ENCODE measurements around the gene TEFM. TPM values are rescaled to one million over a fixed set of nuclear protein-coding genes. Genes with fewer than 3 reads are reported as not detected.
"Not testable (repeated sequence)": the region's sequence is repeated elsewhere in the genome, so short reads cannot be mapped to it uniquely, and the experiment has no call there.

Gene TEFM
- total RNA-seq, 1 experiment from 2014 or later, result 13.0 TPM

- no peak for ATAC-seq
- CTCF ChIA-PET, result no interaction called here
- H3K27me3 ChIP-seq (ENCODE audit: control insufficient read depth, insufficient read depth, low read length), result peaks cover 3% of the 10 kb centered on the region
- DNase-seq (ENCODE audit: low read depth, low spot score), result no peak
- no peaks in the 10 kb centered on the region for H3K9me3 ChIP-seq (ENCODE audit: control insufficient read depth, insufficient read depth, low read depth, low read length)
- no peak overlapping the region for H3K27ac ChIP-seq (ENCODE audit: low read length)
- H3K4me1 ChIP-seq (ENCODE audit: control insufficient read depth, insufficient read depth, low read length), result no peaks in the 10 kb centered on the region
- no peaks in the 10 kb centered on the region for H3K36me3 ChIP-seq (ENCODE audit: control insufficient read depth, insufficient read depth, low read length)
- intact Hi-C loops (cut with micrococcal nuclease; ENCODE audit: unreplicated experiment) (no loop called here), in situ Hi-C loops (cut with HindIII; ENCODE audit: low pct_unique_long_range_greater_than_20kb, low sequenced_read_pairs) (no loop called here)
- TF ChIP-seq SIN3A (IDR thresholded peaks at IDR 0.05; ENCODE audit: borderline replicate concordance, insufficient read depth, low read depth, low read length), result no peak
- TF ChIP-seq CTCF (IDR thresholded peaks at IDR 0.05), result no peak
- no peak for TF ChIP-seq POLR2AphosphoS5 (IDR thresholded peaks at IDR 0.05; ENCODE audit: low read depth, low read length)
- TF ChIP-seq TCF7L2 (IDR thresholded peaks at IDR 0.05; ENCODE audit: low read depth, low read length), result no peak
- TF ChIP-seq REST (IDR thresholded peaks at IDR 0.05; ENCODE audit: insufficient read depth in 1 of 2, low read depth in 2 of 2, low read length in 1 of 2), result no peak
- BruUV-seq (replicated peaks), result no TSS peak
- POLR2A ChIA-PET, result no interaction called here
- no peak overlapping the region for H3K4me3 ChIP-seq (ENCODE audit: low read depth in 2 of 2, low read length in 2 of 2)
Measured at GRCh38 chr17:30915833-30916611, 10.0 kb upstream of the TEFM start.

GRCh38 chr17:30913955-30914354 lies 7.9 kb upstream of the TEFM start:
- ChIA-PET CTCF (no interaction called here), POLR2A (no interaction called here)
- no TSS peak for BruUV-seq (replicated peaks)
- intact Hi-C loops (cut with micrococcal nuclease; ENCODE audit: unreplicated experiment), result no loop called here
- in situ Hi-C loops (cut with HindIII; ENCODE audit: low pct_unique_long_range_greater_than_20kb, low sequenced_read_pairs), result no loop called here
- H3K9me3 ChIP-seq (ENCODE audit: control insufficient read depth, insufficient read depth, low read depth, low read length), result no peaks in the 10 kb centered on the region
- no peaks in the 10 kb centered on the region for H3K4me1 ChIP-seq (ENCODE audit: control insufficient read depth, insufficient read depth, low read length)
- no peaks in the 10 kb centered on the region for H3K27me3 ChIP-seq (ENCODE audit: control insufficient read depth, insufficient read depth, low read length)
- ATAC-seq (no peak), DNase-seq (ENCODE audit: low read depth, low spot score) (no peak)
- H3K36me3 ChIP-seq (ENCODE audit: control insufficient read depth, insufficient read depth, low read length), result no peaks in the 10 kb centered on the region
- no peak overlapping the region for H3K4me3 ChIP-seq (ENCODE audit: low read depth in 2 of 2, low read length in 2 of 2)
- no peak overlapping the region for H3K27ac ChIP-seq (ENCODE audit: low read length)
- TF ChIP-seq CTCF (IDR thresholded peaks at IDR 0.05) (no peak), TCF7L2 (IDR thresholded peaks at IDR 0.05; ENCODE audit: low read depth, low read length) (no peak), REST (IDR thresholded peaks at IDR 0.05; ENCODE audit: insufficient read depth in 1 of 2, low read depth in 2 of 2, low read length in 1 of 2) (no peak), SIN3A (IDR thresholded peaks at IDR 0.05; ENCODE audit: borderline replicate concordance, insufficient read depth, low read depth, low read length) (no peak), POLR2AphosphoS5 (IDR thresholded peaks at IDR 0.05; ENCODE audit: low read depth, low read length) (no peak)

GRCh38 chr17:30910151-30910550 lies 4.1 kb upstream of the TEFM start:
- CTCF ChIA-PET; H3K4me1 ChIP-seq (ENCODE audit: control insufficient read depth, insufficient read depth, low read length); ATAC-seq; DNase-seq (ENCODE audit: low read depth, low spot score); intact Hi-C loops (cut with micrococcal nuclease; ENCODE audit: unreplicated experiment); H3K27me3 ChIP-seq (ENCODE audit: control insufficient read depth, insufficient read depth, low read length); H3K4me3 ChIP-seq (ENCODE audit: low read depth in 2 of 2, low read length in 2 of 2); H3K27ac ChIP-seq (ENCODE audit: low read length); in situ Hi-C loops (cut with HindIII; ENCODE audit: low pct_unique_long_range_greater_than_20kb, low sequenced_read_pairs); BruUV-seq (replicated peaks); H3K9me3 ChIP-seq (ENCODE audit: control insufficient read depth, insufficient read depth, low read depth, low read length); H3K36me3 ChIP-seq (ENCODE audit: control insufficient read depth, insufficient read depth, low read length): not testable (repeated sequence)
- POLR2A ChIA-PET, result interaction anchor here (0.7 kb wide), 1 partner anchor 243 kb away, joined by 3 read pairs; no protein-coding TSS in a partner anchor

Data from Panc1 (cell line).